Activated CD4-positive, CD25-positive, alpha-beta regulatory T cell treated with anti-CD3 and anti-CD28 coated beads, Interleukin-2, amount 50 U/mL, for 16 hours (primary cell): Measurements from ENCODE around the gene POF1B.
"Not testable (repeated sequence)": the region's sequence is repeated elsewhere in the genome, so short reads cannot be mapped to it uniquely, and the experiment has no call there.

Source experiments
- DNase-seq: peaks from one replicate; pipeline ENCODE4 v3.0.0-alpha.2; 2020; ENCODE audit warnings: low read depth, low spot score

The POF1B gene

GRCh38 chrX:85379174-85379907 is at the start of gene POF1B:
POF1B (minus strand) TSS chrX:85379665; CDS start chrX:85379454, 211 bp downstream.
- DNase-seq: no peak

DNA sequence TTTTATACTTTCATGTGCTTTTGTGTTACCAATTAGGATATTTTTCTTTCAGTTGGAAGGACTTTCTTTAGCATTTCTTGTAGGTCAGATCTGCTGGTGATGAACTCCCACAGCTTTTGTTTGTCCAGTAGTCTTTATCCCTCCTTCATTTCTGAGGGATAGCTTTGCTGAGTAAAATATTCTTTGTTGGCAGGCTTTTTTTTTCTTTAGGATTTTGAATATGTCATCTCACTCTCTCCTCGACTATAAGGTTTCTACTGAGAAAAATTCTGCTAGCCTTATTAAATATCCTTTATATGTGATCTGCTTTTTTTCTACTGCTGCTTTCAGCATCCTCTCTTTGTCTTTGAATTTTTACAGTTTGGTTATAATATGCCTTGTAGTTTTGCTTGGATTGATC is 49.6 kb upstream of the POF1B start:
- DNase-seq: no peak

DNA sequence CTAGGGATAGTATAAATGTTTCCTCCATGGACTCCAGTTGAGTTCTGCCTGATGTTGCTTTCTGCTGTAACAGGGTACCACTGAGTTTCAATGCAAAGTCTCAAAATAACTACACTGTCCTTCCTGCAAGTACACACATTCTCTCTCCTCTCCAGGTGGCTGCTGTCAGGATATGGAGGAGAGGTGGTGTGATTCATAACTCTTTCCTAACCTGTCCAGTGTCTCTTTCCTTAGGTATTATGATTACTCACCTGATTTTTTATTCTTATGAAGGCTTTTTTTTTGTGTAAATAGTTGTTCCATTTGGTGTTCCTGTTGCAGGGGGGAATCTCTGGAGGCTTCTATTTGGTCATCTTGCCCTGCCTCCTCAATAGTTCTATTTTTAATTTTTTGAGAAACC is 39.8 kb upstream of the POF1B start:
- no peak for DNase-seq

DNA sequence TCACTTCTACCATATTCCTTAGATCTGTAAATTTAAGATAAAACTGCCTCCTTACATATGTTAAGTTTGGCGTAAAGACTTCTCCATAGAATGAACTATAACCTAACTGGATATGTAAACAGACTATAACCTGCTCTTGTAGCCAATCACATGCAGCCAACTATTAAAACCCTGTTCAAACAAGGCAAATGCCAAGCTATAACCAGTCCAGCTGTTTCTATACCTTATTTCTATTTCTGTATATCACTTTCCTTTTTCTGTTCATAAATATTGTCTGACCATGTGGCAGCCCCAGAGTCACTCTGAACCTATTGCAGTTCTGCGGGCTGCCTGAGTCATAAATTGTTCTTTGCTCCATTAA is 12.4 kb upstream of the POF1B start:
- no peak for DNase-seq

DNA sequence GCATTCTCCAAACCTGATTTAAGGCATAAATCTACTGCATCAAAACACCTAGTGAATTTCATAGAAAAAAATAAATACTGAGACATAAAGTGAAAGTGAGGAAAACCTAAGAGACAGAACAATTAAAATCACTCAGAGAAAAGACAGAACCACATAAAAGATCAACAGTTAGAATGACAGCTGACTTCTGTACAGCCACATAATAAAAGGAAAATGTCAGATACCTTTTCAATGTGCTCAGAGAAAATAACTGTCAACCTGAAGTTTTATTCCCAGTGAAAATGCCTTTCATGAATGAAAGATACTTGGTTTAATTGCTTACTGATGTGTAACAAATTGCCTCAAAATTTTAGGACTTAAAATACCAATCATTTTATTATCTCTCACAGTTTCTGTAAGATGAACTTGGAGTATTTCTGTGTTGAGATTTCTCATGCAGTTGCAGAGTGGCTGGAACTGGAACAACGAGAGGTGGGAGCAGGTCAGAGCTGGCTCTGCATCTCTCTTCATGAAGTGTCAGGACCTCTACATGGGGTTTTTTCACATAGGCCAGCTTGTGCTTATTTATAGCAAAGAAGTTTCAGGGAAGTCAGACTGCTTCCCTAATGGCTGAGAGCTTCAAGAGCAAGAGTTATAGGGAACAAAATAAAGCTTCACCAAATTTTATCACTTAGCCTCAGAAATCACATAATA is 11.9 kb upstream of the POF1B start:
- DNase-seq: no peak

DNA sequence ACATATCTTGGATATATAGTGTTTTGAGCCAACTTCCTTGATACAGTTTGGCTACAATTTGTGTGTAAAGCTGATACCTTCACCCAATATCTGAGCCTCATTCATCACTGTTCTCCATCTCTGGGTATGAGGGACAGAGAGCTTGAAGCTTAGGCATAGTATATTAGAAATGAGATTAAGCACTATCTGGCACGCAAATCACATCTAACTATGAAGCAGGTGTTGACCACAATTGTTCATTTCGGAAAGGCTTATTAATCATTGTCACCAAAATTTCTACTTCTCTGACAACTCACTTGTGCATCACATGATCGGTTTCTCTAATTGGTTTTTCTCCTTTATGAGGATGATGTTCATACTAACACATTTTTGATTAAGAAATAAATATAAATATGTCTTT is 2.1 kb upstream of the POF1B start:
- no peak for DNase-seq

- DNase-seq: no peak
Observed at GRCh38 chrX:85378461-85378860, 1.0 kb downstream of the POF1B start.

DNA sequence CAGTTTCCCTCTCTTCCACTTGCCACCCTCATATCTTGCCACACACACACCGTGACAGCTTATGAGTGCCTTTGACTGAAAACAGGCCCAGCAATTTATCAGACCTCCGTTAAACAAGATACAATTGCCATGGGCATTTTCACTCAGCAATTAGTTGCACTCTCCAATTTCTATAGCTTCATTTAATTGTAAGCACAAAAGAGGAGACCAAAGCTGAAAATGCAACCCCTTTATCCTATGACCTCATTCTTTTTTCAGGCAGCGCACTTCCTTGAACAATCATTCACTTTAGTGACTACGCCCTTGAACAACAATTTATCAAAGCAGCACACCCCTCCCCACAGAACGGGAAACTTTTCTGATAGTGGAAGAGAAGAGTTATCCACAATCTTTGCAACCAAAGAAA is 4.1 kb downstream of the POF1B start:
- no peak for DNase-seq

- DNase-seq: no peak
Observed at GRCh38 chrX:85365370-85365995, 14.0 kb downstream of the POF1B start.

- no peak for DNase-seq
Observed at GRCh38 chrX:85359051-85359450, 20.4 kb downstream of the POF1B start.

DNA sequence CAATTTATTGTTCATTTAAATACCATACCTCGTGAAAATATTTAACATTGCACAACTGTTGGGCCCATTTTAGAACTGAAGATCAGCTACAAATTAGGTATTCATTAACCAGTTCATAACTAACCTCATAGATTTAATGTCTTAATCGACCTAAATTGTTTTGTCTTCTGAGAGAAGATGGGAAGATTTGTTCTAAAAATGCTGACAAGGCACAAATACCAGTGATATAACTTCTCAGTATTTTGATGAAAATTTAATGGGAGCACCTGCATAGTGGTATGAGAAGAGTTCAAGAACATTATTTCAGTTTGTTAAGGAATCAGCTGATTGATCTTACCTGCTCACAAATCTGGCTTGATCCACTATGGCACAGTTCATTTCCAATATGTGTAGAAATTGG is 33.9 kb downstream of the POF1B start:
- no peak for DNase-seq

- no peak for DNase-seq
Observed at GRCh38 chrX:85327060-85327333, 52.5 kb downstream of the POF1B start.

- DNase-seq: no peak
Observed at GRCh38 chrX:85326234-85327059, 53.0 kb downstream of the POF1B start.

GRCh38 chrX:85311348-85311747 is 68.1 kb downstream of the POF1B start:
- not testable (repeated sequence) for DNase-seq

DNA sequence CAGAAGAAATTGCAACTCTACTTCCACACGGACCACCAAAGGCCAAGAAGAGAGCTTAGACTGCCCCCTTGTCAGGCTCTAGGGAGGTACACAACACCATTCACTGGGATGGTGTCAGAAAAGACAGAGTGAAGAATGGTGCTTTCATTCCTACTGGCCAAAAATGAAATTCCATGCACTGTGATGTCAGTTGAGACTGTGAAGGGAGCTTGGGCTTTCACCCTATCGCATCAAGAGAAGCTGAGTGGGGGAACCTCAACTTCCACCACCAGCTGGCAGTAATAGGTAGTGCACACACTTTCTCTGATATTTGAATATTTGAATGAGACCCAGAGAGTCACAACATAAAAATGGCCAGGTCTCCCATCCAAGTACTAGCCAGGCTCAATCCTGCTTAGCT is 69.7 kb downstream of the POF1B start:
- DNase-seq: no peak

DNA sequence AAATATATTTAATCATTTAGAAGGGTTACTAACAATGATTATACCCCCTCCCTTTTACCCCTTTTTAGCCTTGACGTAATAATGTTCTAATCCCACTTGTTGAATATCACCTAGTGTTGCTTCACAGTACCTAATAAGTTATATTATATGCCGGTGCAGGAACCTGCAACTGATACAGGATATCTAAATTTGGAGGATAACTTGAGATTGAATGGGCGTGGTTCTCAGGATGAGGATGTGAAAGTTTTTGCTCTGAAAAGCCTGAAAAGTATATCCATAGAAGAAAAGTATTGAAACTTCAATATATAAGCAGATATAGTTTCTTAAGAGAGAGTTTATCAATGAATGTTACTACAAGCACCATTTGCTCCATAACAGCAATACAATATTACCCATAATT is 75.9 kb downstream of the POF1B start:
- no peak for DNase-seq

DNA sequence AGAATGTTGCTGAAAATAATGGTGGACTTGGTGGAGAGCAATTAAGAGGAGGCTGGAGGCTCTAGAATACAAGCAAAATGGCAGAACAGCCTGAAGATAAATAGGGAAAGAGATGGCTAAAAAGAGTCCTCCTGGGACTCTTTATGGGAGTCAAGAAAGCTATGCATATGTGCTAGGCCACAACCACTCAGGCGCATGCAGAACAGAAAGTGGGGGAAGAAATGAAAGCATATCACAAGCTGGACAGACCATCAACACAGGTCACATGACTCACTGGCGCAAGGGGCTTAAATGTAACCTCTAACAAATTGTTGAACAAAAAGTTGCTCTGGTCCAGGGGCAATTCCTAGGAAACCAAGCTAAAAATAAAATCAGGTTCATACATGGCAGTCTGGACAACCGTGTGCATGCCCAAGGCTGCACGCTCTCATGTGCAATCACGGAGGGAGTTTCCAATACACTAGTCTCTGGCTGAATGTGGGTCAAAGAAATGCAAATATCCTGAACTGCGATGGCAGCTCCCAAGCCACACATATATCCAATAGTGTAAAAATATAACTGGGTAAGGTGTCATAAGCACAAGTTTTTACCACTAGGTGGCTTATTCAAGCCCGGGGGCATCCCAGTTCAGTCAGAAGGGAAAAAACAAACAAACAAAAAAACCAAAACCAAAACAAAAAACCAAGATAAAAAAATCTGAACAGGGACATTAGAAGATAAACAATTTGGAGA is 90.3 kb downstream of the POF1B start:
- no peak for DNase-seq

GRCh38 chrX:85285286-85285685 is 94.2 kb downstream of the POF1B start:
- DNase-seq: not testable (repeated sequence)

DNA sequence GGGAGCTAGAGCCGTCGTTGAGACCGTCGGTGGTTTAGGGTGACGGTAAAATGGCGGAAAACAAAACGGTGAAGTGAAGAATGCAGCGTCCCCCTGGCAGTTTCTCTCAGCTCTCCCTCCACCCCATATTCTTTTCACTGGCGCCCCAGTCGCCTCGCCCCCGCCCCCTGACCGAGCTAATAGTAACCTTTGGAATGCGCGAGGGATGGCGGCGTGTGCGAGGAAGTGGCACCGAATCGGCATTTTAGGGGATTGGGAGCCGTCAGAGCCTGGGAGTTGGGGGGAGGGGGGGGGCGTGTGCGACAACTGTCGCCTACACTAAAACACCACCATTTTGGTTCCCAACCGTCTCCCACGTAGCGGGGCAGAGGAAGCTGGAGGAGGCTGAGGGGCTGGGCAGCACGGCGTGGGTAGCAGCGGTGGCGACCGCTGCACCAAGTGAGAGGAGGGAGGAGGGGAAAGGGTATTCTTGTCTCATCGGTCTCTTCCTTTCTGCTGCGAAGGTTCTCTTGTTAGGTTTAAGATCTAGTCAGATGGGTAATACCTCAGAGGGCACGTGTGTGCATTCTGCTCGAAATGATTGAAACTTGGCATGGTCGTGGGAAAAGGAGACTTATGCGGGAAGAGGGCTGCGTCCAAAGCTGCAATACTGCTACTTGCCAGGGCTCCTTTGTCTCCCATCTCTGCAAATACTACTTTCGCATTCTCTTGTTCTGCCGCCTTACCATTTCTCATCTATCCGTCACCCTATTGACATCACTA is 134.8 kb downstream of the POF1B start:
- no peak for DNase-seq

GRCh38 chrX:85243761-85244449 is 135.6 kb downstream of the POF1B start, which contains the start of the genes SATL1 and ZNF711:
SATL1 (minus strand) TSS chrX:85243779; CDS start chrX:85108968, 134,811 bp downstream.
ZNF711 (plus strand) TSS chrX:85243991; CDS start chrX:85247573, 3,582 bp downstream.
- DNase-seq: no peak
